ENCODE data around the gene MKX. TPM values are rescaled to one million over a fixed set of nuclear protein-coding genes. Genes with fewer than 3 reads are reported as not detected.

Gene MKX
- total RNA-seq, 1 experiment from 2014 or later, result 27.5 TPM

DNA sequence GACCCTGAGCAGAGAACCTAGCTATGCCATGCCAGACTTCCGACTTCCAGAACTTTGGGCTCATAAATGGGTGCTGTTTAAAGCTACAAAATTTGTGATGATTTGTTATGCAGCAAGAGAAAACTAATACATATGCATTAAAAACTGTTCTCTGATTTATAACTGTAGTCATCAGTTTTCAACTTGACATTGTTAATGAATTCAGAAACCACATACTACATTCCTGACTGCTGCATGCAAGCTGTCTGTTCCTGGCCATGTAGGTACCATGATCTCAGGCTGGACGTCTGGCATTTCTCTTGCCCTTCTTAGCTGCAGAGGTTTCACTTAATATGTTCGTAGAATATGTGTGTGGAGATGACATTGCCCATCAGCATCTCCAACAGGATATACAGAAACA, 28.4 kb downstream of the MKX start:
- Histone ChIP-seq H4K20me1 (ENCODE audit: insufficient read depth) (no peaks in the 10 kb centered on the region), H3K9me3 (ENCODE audit: control insufficient read depth in 1 of 2, insufficient read depth in 1 of 2, low read depth in 1 of 2, low read length in 2 of 2) (no peaks in the 10 kb centered on the region), H3K9ac (ENCODE audit: low read length) (no peak overlapping the region), H3K36me3 (ENCODE audit: control insufficient read depth in 1 of 2, insufficient read depth in 2 of 2, low read length in 2 of 2) (no peaks in the 10 kb centered on the region), H3K79me2 (ENCODE audit: insufficient read depth, low read length) (peaks cover 36% of the 10 kb centered on the region), H3K4me1 (ENCODE audit: control insufficient read depth in 1 of 2, insufficient read depth in 2 of 2, low read length in 2 of 2) (no peaks in the 10 kb centered on the region), H3K9me2 (ENCODE audit: insufficient read depth) (no peaks in the 10 kb centered on the region), H3K4me3 (replicated peaks in 1 of 2; ENCODE audit: low read depth in 1 of 2, low read length in 2 of 2) (no peak overlapping the region), H3K27me3 (ENCODE audit: insufficient read depth, low read length) (no peaks in the 10 kb centered on the region), H3K4me2 (ENCODE audit: low read length) (no peak overlapping the region), H3K27ac (ENCODE audit: low read depth, low read length) (no peak overlapping the region), H2AFZ (ENCODE audit: low read depth, low read length, poor library complexity, severe bottlenecking) (no peak overlapping the region)
- ChIA-PET RAD21 (ENCODE audit: low non-redundant PET in 1 of 2, low total read pairs in 2 of 2, uncharacterized antibody in 2 of 2, unreplicated experiment in 2 of 2) (no interaction called here), CTCF (no interaction called here), POLR2A (no interaction called here)
- TF ChIP-seq SP1 (IDR thresholded peaks at IDR 0.05; ENCODE audit: low read depth) (no peak), ZNF274 (IDR thresholded peaks at IDR 0.05; ENCODE audit: low read depth, low read length) (no peak)
- TF ChIP-seq, protein P1, sequence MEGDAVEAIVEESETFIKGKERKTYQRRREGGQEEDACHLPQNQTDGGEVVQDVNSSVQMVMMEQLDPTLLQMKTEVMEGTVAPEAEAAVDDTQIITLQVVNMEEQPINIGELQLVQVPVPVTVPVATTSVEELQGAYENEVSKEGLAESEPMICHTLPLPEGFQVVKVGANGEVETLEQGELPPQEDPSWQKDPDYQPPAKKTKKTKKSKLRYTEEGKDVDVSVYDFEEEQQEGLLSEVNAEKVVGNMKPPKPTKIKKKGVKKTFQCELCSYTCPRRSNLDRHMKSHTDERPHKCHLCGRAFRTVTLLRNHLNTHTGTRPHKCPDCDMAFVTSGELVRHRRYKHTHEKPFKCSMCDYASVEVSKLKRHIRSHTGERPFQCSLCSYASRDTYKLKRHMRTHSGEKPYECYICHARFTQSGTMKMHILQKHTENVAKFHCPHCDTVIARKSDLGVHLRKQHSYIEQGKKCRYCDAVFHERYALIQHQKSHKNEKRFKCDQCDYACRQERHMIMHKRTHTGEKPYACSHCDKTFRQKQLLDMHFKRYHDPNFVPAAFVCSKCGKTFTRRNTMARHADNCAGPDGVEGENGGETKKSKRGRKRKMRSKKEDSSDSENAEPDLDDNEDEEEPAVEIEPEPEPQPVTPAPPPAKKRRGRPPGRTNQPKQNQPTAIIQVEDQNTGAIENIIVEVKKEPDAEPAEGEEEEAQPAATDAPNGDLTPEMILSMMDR (IDR thresholded peaks at IDR 0.05 in 2 of 3, conservative IDR thresholded peaks at IDR 0.05 in 1 of 3; ENCODE audit: borderline replicate concordance in 1 of 3, insufficient read depth in 1 of 3, low read depth in 2 of 3, low read length in 2 of 3), result no peak
- DNase-seq (ENCODE audit: low read depth, low spot score) (no peak), ATAC-seq (no peak)
- no TSS peak for BruUV-seq (replicated peaks)
- intact Hi-C loops (cut with micrococcal nuclease), result no loop called here

GRCh38 chr10:27716521-27716920, 29.1 kb downstream of the MKX start:
- CTCF ChIA-PET, result no interaction called here
- intact Hi-C loops (cut with micrococcal nuclease), result no loop called here
- no peak for DNase-seq (ENCODE audit: low read depth, low spot score)

More at GRCh38 chr10:27716521-27716920, 29.1 kb downstream of the MKX start:
- Histone ChIP-seq H3K4me3 (replicated peaks in 1 of 2; ENCODE audit: low read depth in 1 of 2, low read length in 2 of 2) (no peak overlapping the region), H2AFZ (ENCODE audit: low read depth, low read length, poor library complexity, severe bottlenecking) (no peak overlapping the region), H3K36me3 (ENCODE audit: control insufficient read depth in 1 of 2, insufficient read depth in 2 of 2, low read length in 2 of 2) (no peaks in the 10 kb centered on the region), H3K27ac (ENCODE audit: low read depth, low read length) (no peak overlapping the region), H3K4me2 (ENCODE audit: low read length) (no peak overlapping the region), H4K20me1 (ENCODE audit: insufficient read depth) (no peaks in the 10 kb centered on the region), H3K9me3 (ENCODE audit: control insufficient read depth in 1 of 2, insufficient read depth in 1 of 2, low read depth in 1 of 2, low read length in 2 of 2) (no peaks in the 10 kb centered on the region), H3K79me2 (ENCODE audit: insufficient read depth, low read length) (peaks cover 31% of the 10 kb centered on the region), H3K27me3 (ENCODE audit: insufficient read depth, low read length) (no peaks in the 10 kb centered on the region), H3K9ac (ENCODE audit: low read length) (no peak overlapping the region), H3K9me2 (ENCODE audit: insufficient read depth) (no peaks in the 10 kb centered on the region), H3K4me1 (ENCODE audit: control insufficient read depth in 1 of 2, insufficient read depth in 2 of 2, low read length in 2 of 2) (no peaks in the 10 kb centered on the region)
- no peak for ATAC-seq
- ChIA-PET RAD21 (ENCODE audit: low non-redundant PET in 1 of 2, low total read pairs in 2 of 2, uncharacterized antibody in 2 of 2, unreplicated experiment in 2 of 2) (no interaction called here), POLR2A (no interaction called here)
- no peak for TF ChIP-seq ZNF274 (IDR thresholded peaks at IDR 0.05; ENCODE audit: low read depth, low read length)
- BruUV-seq (replicated peaks), result no TSS peak
